ENCODE measurements around the gene CTRB1.

The CTRB1 gene

DNA sequence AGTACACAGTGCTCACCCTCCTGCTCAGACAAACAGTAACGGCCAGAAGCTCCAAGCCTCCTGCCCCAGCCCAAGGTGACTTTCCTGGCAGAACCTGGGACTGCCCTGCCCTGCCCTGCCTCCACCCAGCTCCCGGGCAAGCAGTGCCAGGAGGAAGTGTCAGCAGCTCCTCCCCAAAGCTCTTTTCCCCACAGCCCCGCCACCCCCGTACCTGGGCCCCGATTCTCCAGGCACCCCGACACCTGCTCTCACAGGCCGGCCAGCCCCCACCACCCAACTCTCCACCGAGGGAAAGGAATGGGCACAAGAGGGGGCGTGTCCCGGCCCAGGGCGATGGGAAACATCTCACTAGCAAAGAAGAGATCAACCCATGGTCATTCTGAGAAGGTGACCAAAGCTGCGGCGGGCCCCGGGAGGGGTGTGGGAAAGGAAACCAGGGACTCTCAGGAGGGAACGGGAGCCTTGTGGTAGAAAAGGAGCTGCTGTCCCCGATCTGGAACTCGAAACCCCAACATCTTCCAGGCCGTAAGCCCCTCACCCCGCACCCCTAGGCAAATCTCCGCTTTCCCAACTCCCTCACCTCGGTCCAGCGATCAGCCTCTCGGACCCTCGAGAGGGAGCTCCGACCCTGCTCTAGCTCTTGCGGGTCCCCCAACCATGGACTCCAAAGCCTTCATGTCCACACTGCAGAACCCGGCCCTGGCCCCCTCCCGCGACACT lies 31.5 kb downstream of the CTRB1 start:
- no peaks in the 10 kb centered on the region for H3K36me3 Mint-ChIP-seq (ENCODE audit: low read depth)
- no peak overlapping the region for H3K27ac Mint-ChIP-seq
- peaks cover 89% of the 10 kb centered on the region for H3K4me1 Mint-ChIP-seq
- peak overlapping the region; percentile 85 for H3K4me3 Mint-ChIP-seq
- H3K9me3 Mint-ChIP-seq: no peaks in the 10 kb centered on the region
- TF ChIP-seq, protein P1, sequence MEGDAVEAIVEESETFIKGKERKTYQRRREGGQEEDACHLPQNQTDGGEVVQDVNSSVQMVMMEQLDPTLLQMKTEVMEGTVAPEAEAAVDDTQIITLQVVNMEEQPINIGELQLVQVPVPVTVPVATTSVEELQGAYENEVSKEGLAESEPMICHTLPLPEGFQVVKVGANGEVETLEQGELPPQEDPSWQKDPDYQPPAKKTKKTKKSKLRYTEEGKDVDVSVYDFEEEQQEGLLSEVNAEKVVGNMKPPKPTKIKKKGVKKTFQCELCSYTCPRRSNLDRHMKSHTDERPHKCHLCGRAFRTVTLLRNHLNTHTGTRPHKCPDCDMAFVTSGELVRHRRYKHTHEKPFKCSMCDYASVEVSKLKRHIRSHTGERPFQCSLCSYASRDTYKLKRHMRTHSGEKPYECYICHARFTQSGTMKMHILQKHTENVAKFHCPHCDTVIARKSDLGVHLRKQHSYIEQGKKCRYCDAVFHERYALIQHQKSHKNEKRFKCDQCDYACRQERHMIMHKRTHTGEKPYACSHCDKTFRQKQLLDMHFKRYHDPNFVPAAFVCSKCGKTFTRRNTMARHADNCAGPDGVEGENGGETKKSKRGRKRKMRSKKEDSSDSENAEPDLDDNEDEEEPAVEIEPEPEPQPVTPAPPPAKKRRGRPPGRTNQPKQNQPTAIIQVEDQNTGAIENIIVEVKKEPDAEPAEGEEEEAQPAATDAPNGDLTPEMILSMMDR (IDR thresholded peaks at IDR 0.05): no peak
- DNase-seq: peak; percentile 30
- H3K27me3 Mint-ChIP-seq (ENCODE audit: low read depth, poor library complexity): no peaks in the 10 kb centered on the region

DNA sequence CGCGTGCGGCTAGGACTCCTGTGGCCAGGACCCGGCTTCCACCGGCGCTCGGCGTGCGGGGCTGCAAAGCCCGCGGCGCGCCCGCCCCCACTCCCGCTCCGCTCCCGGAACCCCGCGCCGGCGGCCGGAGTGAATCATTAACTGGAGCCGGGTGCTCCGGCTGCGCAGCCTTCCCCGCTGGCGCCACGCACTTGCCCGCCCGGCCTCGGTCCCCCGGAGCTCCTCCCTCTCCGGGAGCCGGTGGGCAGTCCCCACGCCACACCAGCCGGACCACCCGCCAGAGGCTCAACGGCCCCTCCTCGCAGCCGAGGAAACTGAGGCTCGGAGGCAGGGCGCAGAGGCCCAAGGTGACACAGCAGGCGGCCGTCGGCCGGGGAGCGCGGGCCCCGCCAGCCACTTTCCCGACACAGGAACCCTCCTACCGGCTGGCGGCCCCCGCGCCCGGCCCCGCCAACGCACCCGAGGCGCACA lies 32.1 kb downstream of the CTRB1 start:
- H3K36me3 Mint-ChIP-seq (ENCODE audit: low read depth): no peaks in the 10 kb centered on the region
- peaks cover 86% of the 10 kb centered on the region for H3K4me1 Mint-ChIP-seq
- peak overlapping the region; percentile 85 for H3K4me3 Mint-ChIP-seq
- no peak overlapping the region for H3K27ac Mint-ChIP-seq
- no peaks in the 10 kb centered on the region for H3K27me3 Mint-ChIP-seq (ENCODE audit: low read depth, poor library complexity)
- H3K9me3 Mint-ChIP-seq: no peaks in the 10 kb centered on the region
- peak; percentile 67 for DNase-seq
- TF ChIP-seq, protein P1 (IDR thresholded peaks at IDR 0.05): no peak

DNA sequence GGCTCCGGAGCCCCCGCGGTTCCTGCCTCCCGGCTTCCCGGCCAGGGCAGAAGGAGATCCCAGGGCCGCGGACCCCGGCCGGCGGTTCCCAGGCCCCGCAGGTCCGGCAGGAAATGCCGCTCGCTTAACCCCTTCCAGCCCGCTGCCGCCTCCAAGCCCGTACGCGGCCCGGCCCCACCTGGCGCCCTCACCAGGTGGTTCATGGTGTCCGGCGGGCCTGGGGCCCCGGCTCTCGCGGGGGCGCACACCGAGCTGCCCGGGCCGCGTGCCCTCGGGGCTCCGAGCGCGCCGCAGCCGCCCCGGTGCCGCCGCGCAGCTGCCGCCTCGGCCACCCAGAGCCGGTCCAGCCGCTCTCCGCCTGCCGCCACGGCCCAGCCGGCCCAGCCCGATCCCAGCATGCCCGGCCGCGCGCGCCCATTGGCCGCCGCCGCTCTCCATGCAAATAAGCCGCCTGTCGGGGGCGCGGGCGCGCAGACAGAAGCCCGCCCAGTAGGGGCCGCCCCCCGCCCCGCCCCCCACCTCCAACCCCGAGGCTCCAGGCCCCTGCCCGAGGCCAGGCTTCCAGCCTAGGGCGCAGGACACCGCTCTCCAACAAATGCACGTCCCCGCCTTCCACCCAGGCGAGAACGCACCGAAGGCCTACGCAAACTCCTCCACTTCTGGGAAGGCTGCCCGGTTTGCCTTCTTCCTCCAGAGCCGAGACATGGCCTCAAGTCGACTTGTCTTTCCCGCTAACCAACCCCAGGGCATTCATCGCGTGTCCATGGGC lies 32.7 kb downstream of the CTRB1 start, which contains the start of gene BCAR1:
TSS of gene BCAR1 (minus strand) at position 345 of the 769 bp plus-strand sequence. CDS start at position 203, 142 bp downstream.
- Mint-ChIP-seq H3K27me3 (ENCODE audit: low read depth, poor library complexity) (no peaks in the 10 kb centered on the region), H3K4me1 (peaks cover 86% of the 10 kb centered on the region), H3K36me3 (ENCODE audit: low read depth) (no peaks in the 10 kb centered on the region), H3K4me3 (peak within 1 kb of the TSS; percentile 85), H3K9me3 (no peaks in the 10 kb centered on the region), H3K27ac (peak within 1 kb of the TSS; percentile 59)
- peak; percentile 94 for DNase-seq
- TF ChIP-seq, protein P1 (IDR thresholded peaks at IDR 0.05): no peak

DNA sequence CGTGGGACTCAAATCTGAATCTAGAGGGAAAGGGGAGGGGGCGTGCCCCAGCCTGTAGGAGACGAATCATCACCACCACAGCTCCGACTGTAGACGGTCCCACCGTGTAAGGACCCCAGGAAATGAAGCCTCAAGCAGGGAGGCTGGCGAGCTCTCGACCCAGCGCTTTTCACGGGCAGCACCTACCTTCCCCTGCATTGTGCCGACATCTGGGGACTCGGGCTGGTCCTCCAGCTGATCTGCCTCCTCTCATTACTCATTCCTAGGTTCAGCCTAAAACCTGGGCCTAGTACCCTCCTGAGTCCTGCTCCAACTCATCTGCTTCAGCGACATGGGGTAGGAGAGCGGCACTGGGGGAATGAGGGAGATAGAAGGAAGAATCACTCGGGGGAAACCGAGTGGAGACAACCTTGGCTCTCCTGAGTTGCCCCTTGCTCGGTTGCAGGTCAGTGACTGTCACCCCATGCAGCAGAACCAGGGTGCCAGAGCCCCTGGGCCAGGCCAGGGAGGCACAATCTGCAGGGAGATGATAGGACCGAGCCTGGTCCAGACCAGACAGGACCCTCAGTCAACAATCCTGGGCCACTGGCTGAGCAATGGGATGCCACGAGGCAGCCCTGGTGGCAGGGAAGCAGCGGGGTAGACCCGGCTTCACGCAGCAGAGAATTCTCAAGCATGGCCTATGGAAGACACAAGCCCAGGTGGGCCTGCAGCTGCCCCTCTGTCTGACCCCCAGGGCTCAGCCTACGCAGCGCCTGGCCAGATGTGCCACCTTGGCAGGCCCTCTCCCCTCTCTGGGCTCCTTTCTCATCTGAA lies 33.5 kb downstream of the CTRB1 start:
- DNase-seq: no peak
- H3K4me1 Mint-ChIP-seq: peaks cover 85% of the 10 kb centered on the region

More for the DNA sequence above, 33.5 kb downstream of the CTRB1 start:
- no peaks in the 10 kb centered on the region for H3K27me3 Mint-ChIP-seq (ENCODE audit: low read depth, poor library complexity)
- no peaks in the 10 kb centered on the region for H3K9me3 Mint-ChIP-seq
- no peaks in the 10 kb centered on the region for H3K36me3 Mint-ChIP-seq (ENCODE audit: low read depth)
- peak overlapping the region; percentile 64 for H3K4me3 Mint-ChIP-seq
- peak overlapping the region; percentile 59 for H3K27ac Mint-ChIP-seq
- TF ChIP-seq, protein P1 (IDR thresholded peaks at IDR 0.05): no peak
